Vagina (tissue), 2 donors: ENCODE data around the gene YES1. TPM values are rescaled to one million over a fixed set of nuclear protein-coding genes. Genes with fewer than 3 reads are reported as not detected.

Experiments
- DNase-seq, 2 donors: peaks; one replicate each; pipeline ENCODE4 v3.0.0-alpha.2; 2017; ENCODE audit errors: extremely low spot score in 2 of 2
- H3K27ac ChIP-seq: fragments of 200-600 bp; sonication (generic); one replicate; pipeline ENCODE4 v1.5.1; 2019
- H3K27me3 ChIP-seq: fragments of 200-600 bp; sonication (generic); one replicate; pipeline ENCODE4 v1.5.1; 2019
- H3K36me3 ChIP-seq, 2 donors: fragments of 200-600 bp; sonication (generic); one replicate each; pipeline ENCODE4 v1.5.1; 2017 to 2019
- H3K4me1 ChIP-seq: fragments of 200-600 bp; sonication (generic); one replicate; pipeline ENCODE4 v1.5.1; 2019
- H3K4me3 ChIP-seq, 2 donors: fragments of 200-600 bp; sonication (generic); 1 replicate in 1 of 2; 2 replicates in 1 of 2; pipeline ENCODE4 v1.5.1; 2016 to 2019
- H3K9me3 ChIP-seq: fragments of 200-600 bp; sonication (generic); one replicate; pipeline ENCODE4 v1.5.1; 2019
- CTCF ChIP-seq, 3 experiments: fragments of 450-650 bp in 2 of 3; fragments of 200-600 bp in 1 of 3; sonication (generic) in 1 of 3; IDR thresholded peaks; one replicate each; pipeline ENCODE4 v1.5.1; 2017 to 2019; ENCODE audit warnings: antibody characterized with exemption in 3 of 3, mild to moderate bottlenecking in 2 of 3, moderate library complexity in 2 of 3
- POLR2A ChIP-seq, 2 donors: fragments of 450-650 bp; IDR thresholded peaks; one replicate each; pipeline ENCODE4 v1.6.1; 2017; ENCODE audit warnings: antibody characterized with exemption in 2 of 2, mild to moderate bottlenecking in 2 of 2, moderate library complexity in 2 of 2
- POLR2AphosphoS5 ChIP-seq, 2 donors: sonication (generic); formaldehyde crosslinking; IDR thresholded peaks; one replicate each; pipeline ENCODE4 v1.9.0; 2017; ENCODE audit warnings: antibody characterized with exemption in 2 of 2, mild to moderate bottlenecking in 2 of 2, low read depth in 1 of 2; ENCODE audit not compliant: insufficient read depth in 1 of 2
- intact Hi-C: fragments of 100-400 bp; cut with DNase I; formaldehyde crosslinking; loops from one replicate; pipeline ENCODE4 v1.15.1; 2023
- total RNA-seq: library from RNA; depleted of rRNA; stranded (reverse); fragments of >200 nt; gene quantifications from one replicate; pipeline ENCODE4 v1.2.3, GENCODE V29; 2016

The YES1 gene
- total RNA-seq, 1 donor from 2014 or later, result 92.1 TPM

GRCh38 chr18:848062-848861, 36.2 kb upstream of the YES1 start:
- DNase-seq, result no peak
- intact Hi-C loops, result no loop called here
- no peak overlapping the region for H3K27ac ChIP-seq
- no peaks in the 10 kb centered on the region for H3K4me1 ChIP-seq
- H3K4me3 ChIP-seq, result no peak overlapping the region
- H3K9me3 ChIP-seq, result no peaks in the 10 kb centered on the region
- H3K27me3 ChIP-seq, result no peaks in the 10 kb centered on the region
- no peaks in the 10 kb centered on the region for H3K36me3 ChIP-seq
- TF ChIP-seq POLR2AphosphoS5 (IDR thresholded peaks at IDR 0.05; ENCODE audit: insufficient read depth in 1 of 2, low read depth in 1 of 2) (no peak), POLR2A (IDR thresholded peaks at IDR 0.05) (no peak), CTCF (IDR thresholded peaks at IDR 0.05) (no peak)

GRCh38 chr18:845152-845819, 33.2 kb upstream of the YES1 start:
- H3K27ac ChIP-seq, result no peak overlapping the region

GRCh38 chr18:841647-842370, 29.8 kb upstream of the YES1 start:
- no peak for DNase-seq
- H3K27me3 ChIP-seq, result no peaks in the 10 kb centered on the region
- no peaks in the 10 kb centered on the region for H3K4me1 ChIP-seq
- no peaks in the 10 kb centered on the region for H3K9me3 ChIP-seq
- H3K27ac ChIP-seq, result no peak overlapping the region
- TF ChIP-seq POLR2A (IDR thresholded peaks at IDR 0.05) (no peak), CTCF (IDR thresholded peaks at IDR 0.05) (no peak), POLR2AphosphoS5 (IDR thresholded peaks at IDR 0.05; ENCODE audit: insufficient read depth in 1 of 2, low read depth in 1 of 2) (no peak)
- intact Hi-C loops, result no loop called here
- H3K4me3 ChIP-seq, result no peak overlapping the region
- no peaks in the 10 kb centered on the region for H3K36me3 ChIP-seq

More at GRCh38 chr18:845152-845819, 33.2 kb upstream of the YES1 start:
- no peaks in the 10 kb centered on the region for H3K36me3 ChIP-seq
- H3K9me3 ChIP-seq, result no peaks in the 10 kb centered on the region
- no peak for DNase-seq
- no peaks in the 10 kb centered on the region for H3K27me3 ChIP-seq
- TF ChIP-seq CTCF (IDR thresholded peaks at IDR 0.05) (no peak), POLR2AphosphoS5 (IDR thresholded peaks at IDR 0.05; ENCODE audit: insufficient read depth in 1 of 2, low read depth in 1 of 2) (peak in 1 of 2 donors; percentile 41)
- H3K4me3 ChIP-seq, result no peak overlapping the region
- intact Hi-C loops, result no loop called here
- no peaks in the 10 kb centered on the region for H3K4me1 ChIP-seq

GRCh38 chr18:840516-840915, 28.5 kb upstream of the YES1 start:
- Histone ChIP-seq H3K9me3 (no peaks in the 10 kb centered on the region), H3K4me1 (no peaks in the 10 kb centered on the region), H3K36me3 (no peaks in the 10 kb centered on the region), H3K27me3 (no peaks in the 10 kb centered on the region), H3K27ac (no peak overlapping the region), H3K4me3 (no peak overlapping the region)
- DNase-seq, result no peak
- intact Hi-C loops, result no loop called here
- TF ChIP-seq POLR2AphosphoS5 (IDR thresholded peaks at IDR 0.05; ENCODE audit: insufficient read depth in 1 of 2, low read depth in 1 of 2) (no peak), CTCF (IDR thresholded peaks at IDR 0.05) (no peak), POLR2A (IDR thresholded peaks at IDR 0.05) (no peak)
